Measurements from ENCODE around the gene TMEM161A.
A peak's percentile ranks its signal among the peaks of the same experiment; 100 is the strongest.

DNA sequence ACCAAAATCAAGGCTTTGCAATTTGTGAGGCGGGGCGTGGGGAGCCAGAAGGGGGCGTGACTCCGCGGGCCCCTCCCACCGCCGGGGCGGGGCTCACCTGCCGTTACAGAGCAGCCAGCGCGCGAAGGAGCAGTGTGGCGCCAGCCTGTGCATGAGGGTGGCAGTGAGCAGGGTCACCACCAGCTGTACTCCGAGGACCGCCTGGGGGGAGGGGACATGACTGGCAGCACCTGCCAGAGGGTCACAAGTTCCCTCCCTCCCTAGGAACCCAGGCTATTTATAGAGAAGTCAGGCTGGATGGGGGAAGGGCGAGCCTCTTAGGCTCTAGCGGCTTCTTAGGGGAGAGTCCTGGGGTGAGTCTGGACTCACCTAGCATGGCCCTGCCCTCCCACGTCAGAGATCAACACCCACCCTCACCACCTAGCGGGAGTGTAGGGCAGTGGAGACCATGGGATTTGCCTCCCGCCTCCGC is 3.6 kb downstream of the TMEM161A start:
- TF ChIP-seq, protein P1, sequence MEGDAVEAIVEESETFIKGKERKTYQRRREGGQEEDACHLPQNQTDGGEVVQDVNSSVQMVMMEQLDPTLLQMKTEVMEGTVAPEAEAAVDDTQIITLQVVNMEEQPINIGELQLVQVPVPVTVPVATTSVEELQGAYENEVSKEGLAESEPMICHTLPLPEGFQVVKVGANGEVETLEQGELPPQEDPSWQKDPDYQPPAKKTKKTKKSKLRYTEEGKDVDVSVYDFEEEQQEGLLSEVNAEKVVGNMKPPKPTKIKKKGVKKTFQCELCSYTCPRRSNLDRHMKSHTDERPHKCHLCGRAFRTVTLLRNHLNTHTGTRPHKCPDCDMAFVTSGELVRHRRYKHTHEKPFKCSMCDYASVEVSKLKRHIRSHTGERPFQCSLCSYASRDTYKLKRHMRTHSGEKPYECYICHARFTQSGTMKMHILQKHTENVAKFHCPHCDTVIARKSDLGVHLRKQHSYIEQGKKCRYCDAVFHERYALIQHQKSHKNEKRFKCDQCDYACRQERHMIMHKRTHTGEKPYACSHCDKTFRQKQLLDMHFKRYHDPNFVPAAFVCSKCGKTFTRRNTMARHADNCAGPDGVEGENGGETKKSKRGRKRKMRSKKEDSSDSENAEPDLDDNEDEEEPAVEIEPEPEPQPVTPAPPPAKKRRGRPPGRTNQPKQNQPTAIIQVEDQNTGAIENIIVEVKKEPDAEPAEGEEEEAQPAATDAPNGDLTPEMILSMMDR (IDR thresholded peaks at IDR 0.05), result no peak
- TF ChIP-seq NR3C1 (CRISPR knock-in tag; conservative IDR thresholded peaks at IDR 0.05; ENCODE audit: low read depth), result no peak
- TF ChIP-seq, protein P2, sequence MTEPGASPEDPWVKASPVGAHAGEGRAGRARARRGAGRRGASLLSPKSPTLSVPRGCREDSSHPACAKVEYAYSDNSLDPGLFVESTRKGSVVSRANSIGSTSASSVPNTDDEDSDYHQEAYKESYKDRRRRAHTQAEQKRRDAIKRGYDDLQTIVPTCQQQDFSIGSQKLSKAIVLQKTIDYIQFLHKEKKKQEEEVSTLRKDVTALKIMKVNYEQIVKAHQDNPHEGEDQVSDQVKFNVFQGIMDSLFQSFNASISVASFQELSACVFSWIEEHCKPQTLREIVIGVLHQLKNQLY (CRISPR knock-in tag; IDR thresholded peaks at IDR 0.05), result no peak
- TF ChIP-seq CREM (CRISPR knock-in tag; IDR thresholded peaks at IDR 0.05), result no peak
- TF ChIP-seq, protein P3, sequence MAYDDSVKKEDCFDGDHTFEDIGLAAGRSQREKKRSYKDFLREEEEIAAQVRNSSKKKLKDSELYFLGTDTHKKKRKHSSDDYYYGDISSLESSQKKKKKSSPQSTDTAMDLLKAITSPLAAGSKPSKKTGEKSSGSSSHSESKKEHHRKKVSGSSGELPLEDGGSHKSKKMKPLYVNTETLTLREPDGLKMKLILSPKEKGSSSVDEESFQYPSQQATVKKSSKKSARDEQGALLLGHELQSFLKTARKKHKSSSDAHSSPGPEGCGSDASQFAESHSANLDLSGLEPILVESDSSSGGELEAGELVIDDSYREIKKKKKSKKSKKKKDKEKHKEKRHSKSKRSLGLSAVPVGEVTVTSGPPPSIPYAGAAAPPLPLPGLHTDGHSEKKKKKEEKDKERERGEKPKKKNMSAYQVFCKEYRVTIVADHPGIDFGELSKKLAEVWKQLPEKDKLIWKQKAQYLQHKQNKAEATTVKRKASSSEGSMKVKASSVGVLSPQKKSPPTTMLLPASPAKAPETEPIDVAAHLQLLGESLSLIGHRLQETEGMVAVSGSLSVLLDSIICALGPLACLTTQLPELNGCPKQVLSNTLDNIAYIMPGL (CRISPR knock-in tag; IDR thresholded peaks at IDR 0.05), result no peak
- TF ChIP-seq ETV6 (CRISPR knock-in tag; IDR thresholded peaks at IDR 0.05), result no peak
- no peak for TF ChIP-seq JUN (CRISPR knock-in tag; IDR thresholded peaks at IDR 0.05)
- TF ChIP-seq CBFB (CRISPR knock-in tag; IDR thresholded peaks at IDR 0.05; ENCODE audit: low read depth), result no peak
- no peak for TF ChIP-seq CREB1 (CRISPR knock-in tag; IDR thresholded peaks at IDR 0.05)
- TF ChIP-seq, protein P4, sequence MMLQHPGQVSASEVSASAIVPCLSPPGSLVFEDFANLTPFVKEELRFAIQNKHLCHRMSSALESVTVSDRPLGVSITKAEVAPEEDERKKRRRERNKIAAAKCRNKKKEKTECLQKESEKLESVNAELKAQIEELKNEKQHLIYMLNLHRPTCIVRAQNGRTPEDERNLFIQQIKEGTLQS (CRISPR knock-in tag; conservative IDR thresholded peaks at IDR 0.05), result no peak
- TF ChIP-seq, protein P5, sequence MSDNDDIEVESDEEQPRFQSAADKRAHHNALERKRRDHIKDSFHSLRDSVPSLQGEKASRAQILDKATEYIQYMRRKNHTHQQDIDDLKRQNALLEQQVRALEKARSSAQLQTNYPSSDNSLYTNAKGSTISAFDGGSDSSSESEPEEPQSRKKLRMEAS (CRISPR knock-in tag; IDR thresholded peaks at IDR 0.05), result peak; percentile 51; the same call in 1 of the 2 replicates
- TF ChIP-seq ESRRA (CRISPR knock-in tag; IDR thresholded peaks at IDR 0.05; ENCODE audit: borderline replicate concordance), result no peak
- no peak for TF ChIP-seq MYBL2 (CRISPR knock-in tag; IDR thresholded peaks at IDR 0.05)
- TF ChIP-seq ZNF121 (CRISPR knock-in tag; IDR thresholded peaks at IDR 0.05), result no peak
